SIG-M5 treated with dmso at 0.1 percent for 504 hours (cell line): Measurements from ENCODE around the gene FAF1.

Experiments
- DNase-seq: peaks from one replicate; lab custom pipeline; 2025; ENCODE audit not compliant: unreplicated experiment; lab: John Stamatoyannopoulos, UW

The FAF1 gene

GRCh38 chr1:50419907-50420677, 540.0 kb downstream of the FAF1 start:
- DNase-seq = peak; percentile 15

GRCh38 chr1:50419192-50419906, 540.7 kb downstream of the FAF1 start:
- no peak for DNase-seq

- no peak for DNase-seq
Measured at GRCh38 chr1:50418600-50419109, 541.4 kb downstream of the FAF1 start.

DNA sequence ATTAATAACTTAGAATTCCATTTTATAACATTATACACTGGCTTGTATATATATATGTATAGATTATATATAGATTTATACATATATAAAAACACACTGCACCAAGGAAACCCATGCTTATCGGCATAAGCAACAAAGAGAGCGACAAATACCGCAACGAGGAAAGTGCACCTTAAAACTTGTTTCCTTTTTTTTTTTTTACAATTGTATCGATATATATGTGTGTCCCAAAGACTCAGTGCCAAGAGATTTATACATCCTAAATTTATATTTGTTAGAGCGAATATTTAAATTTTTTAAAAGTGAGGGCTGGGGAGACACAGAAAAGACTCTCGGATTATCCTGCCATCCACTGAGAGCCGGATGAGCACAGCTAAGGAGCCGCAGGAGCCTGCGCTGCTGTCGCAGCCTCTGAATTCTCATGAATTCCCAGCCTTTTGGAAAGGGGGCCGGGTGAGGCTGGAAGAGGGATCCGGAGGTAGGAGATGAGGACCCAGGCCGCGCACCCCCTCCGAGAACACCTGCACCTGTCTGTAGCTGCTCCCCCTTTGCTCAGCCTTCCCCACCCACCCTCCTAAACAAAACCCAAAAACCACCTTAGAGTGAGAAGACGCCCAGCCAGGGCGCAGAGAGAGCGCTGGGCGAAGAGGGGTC, 542.0 kb downstream of the FAF1 start:
- no peak for DNase-seq

- no peak for DNase-seq
Measured at GRCh38 chr1:50417507-50417906, 542.6 kb downstream of the FAF1 start.

DNA sequence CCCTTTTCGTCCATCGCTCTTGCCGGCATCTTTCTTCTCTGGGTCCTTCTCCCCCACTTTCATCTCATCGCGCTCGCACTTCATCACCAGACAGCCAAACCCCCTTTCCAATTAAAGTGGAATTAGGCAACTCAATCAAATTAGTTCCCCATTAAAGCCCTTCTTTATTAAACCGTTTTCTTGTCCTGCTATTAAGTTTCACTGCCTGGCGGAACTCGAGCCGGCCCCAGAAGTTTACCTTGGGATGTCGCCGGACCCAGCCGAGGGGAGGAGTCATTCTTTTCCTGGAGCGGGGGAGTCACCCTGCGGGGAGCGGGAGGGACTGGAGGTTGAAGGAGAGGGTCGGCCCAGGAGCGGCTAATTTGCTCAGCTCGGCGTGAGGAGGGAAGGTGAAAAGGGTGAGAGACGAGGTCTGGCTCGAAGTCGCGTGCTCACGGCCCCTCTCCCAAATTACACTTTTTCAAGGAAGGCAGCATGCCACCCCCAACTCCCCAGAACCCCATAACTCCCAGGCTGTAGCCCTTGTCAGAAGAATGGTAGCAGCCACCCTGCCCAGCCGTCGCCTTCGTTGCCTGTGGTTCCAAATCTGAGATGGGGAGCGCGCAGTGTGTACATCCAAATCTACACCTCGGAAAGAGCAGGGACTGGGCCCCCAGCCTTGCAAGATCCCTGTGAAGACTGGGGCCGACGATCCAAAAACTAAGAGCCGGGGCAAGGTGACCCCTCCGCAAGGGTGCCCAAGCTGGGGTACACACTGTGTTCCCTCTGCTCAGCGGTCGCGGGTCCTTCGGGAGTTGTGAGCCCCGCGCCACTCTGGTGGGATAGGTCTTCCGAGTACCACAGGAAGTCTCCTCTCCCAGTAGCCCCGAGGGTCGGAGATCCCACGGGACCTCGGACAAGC, 543.3 kb downstream of the FAF1 start:
- DNase-seq = no peak

- no peak for DNase-seq
Measured at GRCh38 chr1:50416150-50416527, 543.9 kb downstream of the FAF1 start.

DNA sequence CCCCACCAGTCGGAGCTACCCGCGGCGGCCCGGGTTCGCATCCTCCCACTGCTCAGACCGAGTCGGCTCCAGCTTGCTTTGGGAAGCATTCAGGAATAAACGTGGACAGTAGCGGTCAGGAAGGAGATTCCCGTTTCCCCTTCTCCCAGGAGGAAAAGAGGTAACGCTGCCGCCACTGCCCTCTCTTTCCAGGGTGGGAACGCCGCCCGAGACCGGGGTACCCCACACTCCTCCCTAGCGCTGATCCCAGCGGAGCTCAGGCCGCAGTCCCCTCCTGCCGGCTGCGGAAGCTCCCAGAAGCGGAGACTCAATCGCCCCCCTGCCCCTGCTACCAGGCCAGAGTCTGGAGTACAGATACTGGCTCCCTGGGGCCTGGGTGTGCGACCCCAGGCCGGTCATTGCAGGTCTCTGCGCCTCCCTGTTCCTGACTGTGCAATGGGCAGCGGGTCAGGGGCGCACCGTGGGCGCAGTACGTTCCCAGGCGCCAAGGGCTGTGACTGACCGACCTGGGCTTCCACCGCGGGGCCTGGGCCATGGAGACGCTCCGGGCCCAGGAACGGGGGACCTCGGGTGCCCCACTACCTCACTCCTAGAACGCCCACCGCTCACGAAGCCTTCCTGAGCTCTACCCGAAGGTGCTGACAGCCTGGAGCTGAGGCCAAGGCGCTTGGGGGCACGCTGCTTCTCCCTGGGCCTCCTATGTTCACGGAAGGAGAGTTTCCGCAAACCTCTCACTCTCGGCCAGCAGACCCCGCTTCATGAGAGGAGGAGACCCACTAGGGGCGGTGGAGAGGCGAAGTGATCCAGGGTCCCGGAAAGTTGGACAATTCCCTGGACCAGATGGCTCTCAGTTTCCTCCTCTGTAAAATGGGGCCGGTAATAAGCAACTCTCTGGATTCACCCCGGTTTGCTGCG, 544.6 kb downstream of the FAF1 start:
- DNase-seq = no peak

DNA sequence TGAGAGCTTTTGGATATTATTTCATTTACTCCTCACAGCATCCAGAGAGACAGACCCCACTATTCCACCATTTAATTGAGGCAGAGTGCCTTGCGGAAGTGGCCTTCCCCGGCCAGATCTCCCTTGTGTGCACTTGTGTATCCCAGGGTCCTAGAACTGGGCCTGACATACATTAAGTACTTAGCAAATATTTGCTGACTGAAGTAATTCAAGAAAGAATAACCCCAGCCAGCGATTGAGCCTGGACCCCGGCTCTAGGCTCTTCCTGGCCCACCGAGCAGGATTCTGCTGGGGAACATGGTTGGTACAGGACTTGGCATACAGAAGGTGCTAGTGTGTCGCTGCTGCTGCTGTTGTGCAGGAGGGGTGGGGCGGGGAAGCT, 545.2 kb downstream of the FAF1 start:
- no peak for DNase-seq

DNA sequence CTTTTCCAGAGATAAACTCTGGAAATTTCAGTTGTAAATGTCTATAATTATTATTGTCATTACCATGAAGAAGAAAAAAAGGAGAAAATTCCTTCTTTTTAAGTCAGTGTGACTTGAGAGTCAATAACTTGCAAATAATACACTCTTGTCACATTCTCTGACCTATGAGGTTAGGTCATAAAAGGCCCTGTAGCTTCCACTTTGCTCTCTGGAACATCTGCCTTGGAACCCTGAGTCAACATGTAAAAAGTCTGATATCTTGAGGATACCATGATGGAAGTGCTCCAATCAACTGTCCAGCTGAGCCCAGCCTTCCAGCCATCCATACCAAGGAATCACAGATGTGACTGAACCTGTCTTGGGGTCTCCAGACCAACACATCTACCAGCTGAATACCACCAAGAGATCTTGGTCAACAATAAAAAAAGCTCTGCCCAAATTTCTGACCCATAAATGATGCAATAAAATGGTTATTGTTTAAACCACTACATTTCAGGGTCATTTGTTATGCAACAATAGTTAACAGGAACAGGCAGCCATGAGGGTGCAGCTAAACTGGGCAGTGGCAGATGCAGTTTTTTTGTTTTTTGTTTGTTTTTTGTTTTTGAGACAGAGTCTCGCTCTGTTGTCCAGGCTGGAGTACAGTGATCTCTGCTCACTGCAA, 547.1 kb downstream of the FAF1 start:
- no peak for DNase-seq

DNA sequence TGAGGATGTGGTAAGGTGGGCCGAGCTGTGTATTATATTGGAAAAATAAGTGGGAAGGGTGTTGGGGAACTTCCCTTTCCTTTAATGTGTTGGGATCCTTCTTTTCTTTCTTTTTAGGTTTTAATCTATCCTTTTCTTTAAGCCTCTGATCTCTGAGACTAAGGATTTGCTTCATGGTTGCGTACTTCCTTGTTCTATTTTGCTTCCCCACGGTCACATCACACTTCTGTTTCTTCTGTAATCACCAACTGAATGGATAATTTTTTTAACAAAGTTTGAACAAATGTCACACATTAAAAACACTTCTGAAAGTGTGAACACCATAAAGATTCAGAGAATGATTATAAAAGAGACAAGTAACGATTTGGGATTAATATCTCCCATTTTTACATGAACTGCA, 554.3 kb downstream of the FAF1 start:
- no peak for DNase-seq

DNA sequence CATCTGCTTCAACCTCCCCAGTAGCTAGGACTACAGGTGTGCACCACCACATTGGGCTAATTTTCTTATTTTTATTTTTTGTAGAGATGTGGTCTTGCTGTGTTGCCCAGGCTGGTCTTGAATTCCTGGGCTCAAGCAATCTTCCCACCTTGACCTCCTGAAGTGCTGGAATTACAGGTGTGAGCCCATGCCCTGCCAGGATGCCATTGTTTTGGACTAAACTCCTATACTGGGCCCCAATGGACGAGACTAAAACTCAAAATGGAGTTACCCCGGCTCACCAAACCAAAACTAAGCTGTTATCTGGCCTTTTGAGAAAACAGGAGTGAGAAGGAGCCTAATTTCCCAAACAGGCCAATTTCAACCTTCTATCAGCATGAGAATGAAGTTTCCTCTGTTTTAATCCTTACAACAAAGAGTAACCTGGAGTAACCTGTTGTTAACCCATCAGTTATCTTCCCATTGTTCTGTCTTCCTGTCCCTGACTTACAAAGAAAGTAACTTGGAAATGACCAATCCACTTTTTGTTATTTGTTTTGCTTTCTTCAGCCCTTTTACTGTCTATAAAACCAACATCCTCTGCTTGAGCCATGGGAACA, 566.4 kb downstream of the FAF1 start:
- DNase-seq = no peak
